ENCODE data around the gene CAPN10. TPM values are rescaled to one million over a fixed set of nuclear protein-coding genes. Genes with fewer than 3 reads are reported as not detected.

CAPN10 gene
- total and polyA plus RNA-seq, 2 donors (not counting 3 experiments of a cell fraction or from before 2014, with no cell fraction given): 25.2 to 39.9 TPM

- Histone ChIP-seq H3K27me3 (ENCODE audit: control insufficient read depth in 2 of 2, insufficient read depth in 2 of 2, low read length in 2 of 2) (no peaks in the 10 kb centered on the region), H3K79me2 (ENCODE audit: control insufficient read depth, insufficient read depth, low read length) (peaks cover 9% of the 10 kb centered on the region), H3K4me1 (ENCODE audit: control insufficient read depth, extremely low read depth, insufficient read depth, low read length) (peaks cover 46% of the 10 kb centered on the region), H3K9me3 (replicated peaks; ENCODE audit: control insufficient read depth, insufficient read depth, low read length) (no peaks in the 10 kb centered on the region), H3K9ac (replicated peaks; ENCODE audit: extremely low read depth, insufficient read depth, low read length) (no peak overlapping the region), H4K20me1 (replicated peaks; ENCODE audit: control insufficient read depth, extremely low read depth, insufficient read depth, low read length) (no peaks in the 10 kb centered on the region), H3K4me3 (replicated peaks in 1 of 3; ENCODE audit: insufficient read depth in 1 of 3, low read depth in 1 of 3, low read length in 3 of 3) (no peak overlapping the region), H3K27ac (ENCODE audit: insufficient read depth, low read depth, low read length) (peak overlapping the region; percentile 98), H3K36me3 (ENCODE audit: control insufficient read depth in 2 of 2, extremely low read depth in 1 of 2, insufficient read depth in 2 of 2, low read length in 2 of 2) (no peaks in the 10 kb centered on the region), H3K4me2 (ENCODE audit: insufficient read depth, low read length) (peak overlapping the region; percentile 6), H3K9me1 (replicated peaks; ENCODE audit: control insufficient read depth, extremely low read depth, insufficient read depth, low read length) (no peaks in the 10 kb centered on the region), H2AFZ (ENCODE audit: low read depth, low read length) (no peak overlapping the region)
- FAIRE-seq (peak; percentile 74), DNase-seq (ENCODE audit: low read depth, low spot score) (no peak)
- TF ChIP-seq GATA2 (IDR thresholded peaks at IDR 0.05; ENCODE audit: insufficient read depth, insufficient read length, low read depth, low read length) (no peak), POLR2A (IDR thresholded peaks at IDR 0.05; ENCODE audit: low read depth, low read length) (no peak), JUN (IDR thresholded peaks at IDR 0.05; ENCODE audit: borderline replicate concordance, insufficient read depth, insufficient read length, low read depth) (no peak), FOS (IDR thresholded peaks at IDR 0.05; ENCODE audit: borderline replicate concordance, insufficient read depth, low read length) (no peak), EZH2 (IDR thresholded peaks at IDR 0.05; ENCODE audit: borderline replicate concordance, low read depth, low read length, severe bottlenecking) (no peak), MYC (IDR thresholded peaks at IDR 0.05; ENCODE audit: low read depth, low read length) (no peak)
- dilution Hi-C loops (cut with MboI; ENCODE audit: extremely low pct_ligation_motif_present, low sequenced_read_pairs) (no loop called here), intact Hi-C loops (cut with micrococcal nuclease) (loop anchor here (5.0 to 10.0 kb wide), 5 partner anchors 127 to 753 kb away; partner anchors contain the start of genes GPC1, HDLBP, SEPTIN2 and SNED1)
- ChIA-PET CTCF (interaction anchor here (2.6 to 3.2 kb wide), 2 partner anchors 8 to 22 kb away, joined by 17 to 47 read pairs; partner anchors contain the start of genes ANKMY1 and CAPN10), POLR2A (no interaction called here)
- BruUV-seq (replicated peaks): no TSS peak
These were observed 21.8 kb upstream of the CAPN10 start for GRCh38 chr2:240564561-240565332.

All from endothelial cell of umbilical vein (primary cell).